ENCODE data around the gene GCA.

The GCA gene

GRCh38 chr2:162301151-162301804, 42.7 kb upstream of the GCA start:
- POLR2A ChIA-PET, result no interaction called here
- DNase-seq (ENCODE audit: extremely low spot score), result peak; percentile 27
- peak; percentile 83 for TF ChIP-seq CTCF (IDR thresholded peaks at IDR 0.05; ENCODE audit: control extremely low read depth, extremely low read depth, low read depth, missing control alignments)
- CTCF ChIA-PET, result interaction anchor here (0.6 to 13.1 kb wide), 12 partner anchors 8 to 153 kb away, joined by 3 to 210 read pairs (median 8); partner anchors contain the start of genes GCA and IFIH1

- CTCF ChIA-PET, result interaction anchor here (0.6 to 13.1 kb wide), 16 partner anchors 8 to 153 kb away, joined by 3 to 210 read pairs (median 6); partner anchors contain the start of genes GCA and IFIH1
Measured at GRCh38 chr2:162301877-162302276, 42.1 kb upstream of the GCA start.

GRCh38 chr2:162305901-162306300, 38.0 kb upstream of the GCA start:
- no peak for DNase-seq (ENCODE audit: extremely low spot score)
- TF ChIP-seq CTCF (IDR thresholded peaks at IDR 0.05; ENCODE audit: control extremely low read depth, extremely low read depth, low read depth, missing control alignments), result no peak
- CTCF ChIA-PET, result interaction anchor here (2.0 to 13.8 kb wide), 3 partner anchors 8 to 29 kb away, joined by 5 to 179 read pairs (median 14); partner anchors contain the start of gene IFIH1
- POLR2A ChIA-PET, result interaction anchor here (1.3 kb wide), 1 partner anchor 13 kb away, joined by 3 read pairs; the partner anchor contains the start of gene IFIH1

More at GRCh38 chr2:162301877-162302276, 42.1 kb upstream of the GCA start:
- DNase-seq (ENCODE audit: extremely low spot score), result no peak
- no peak for TF ChIP-seq CTCF (IDR thresholded peaks at IDR 0.05; ENCODE audit: control extremely low read depth, extremely low read depth, low read depth, missing control alignments)
- POLR2A ChIA-PET, result no interaction called here

- ChIA-PET CTCF (interaction anchor here (0.7 to 13.8 kb wide), 7 partner anchors 8 to 88 kb away, joined by 3 to 179 read pairs (median 4); no protein-coding TSS in a partner anchor), POLR2A (interaction anchor here (1.8 kb wide), 1 partner anchor 9 kb away, joined by 5 read pairs; the partner anchor contains the start of gene IFIH1)
- no peak for TF ChIP-seq CTCF (IDR thresholded peaks at IDR 0.05; ENCODE audit: control extremely low read depth, extremely low read depth, low read depth, missing control alignments)
- DNase-seq (ENCODE audit: extremely low spot score), result no peak
Measured at GRCh38 chr2:162308747-162309503, 35.0 kb upstream of the GCA start.

- no peak for DNase-seq (ENCODE audit: extremely low spot score)
- TF ChIP-seq CTCF (IDR thresholded peaks at IDR 0.05; ENCODE audit: control extremely low read depth, extremely low read depth, low read depth, missing control alignments), result no peak
- POLR2A ChIA-PET, result no interaction called here
- CTCF ChIA-PET, result interaction anchor here (1.0 to 13.8 kb wide), 4 partner anchors 9 to 160 kb away, joined by 3 to 179 read pairs (median 5); no protein-coding TSS in a partner anchor
Measured at GRCh38 chr2:162312853-162313252, 31.1 kb upstream of the GCA start.

- DNase-seq (ENCODE audit: extremely low spot score), result no peak
- ChIA-PET POLR2A (no interaction called here), CTCF (interaction anchor here (1.3 to 13.8 kb wide), 2 partner anchors 18 to 19 kb away, joined by 4 to 179 read pairs; no protein-coding TSS in a partner anchor)
- no peak for TF ChIP-seq CTCF (IDR thresholded peaks at IDR 0.05; ENCODE audit: control extremely low read depth, extremely low read depth, low read depth, missing control alignments)
Measured at GRCh38 chr2:162315938-162316337, 28.0 kb upstream of the GCA start.

All from GM10248 (cell line).